IPS DF 19.7 (cell line): ENCODE data around the gene LYRM4.
"Not testable (repeated sequence)": the region's sequence is repeated elsewhere in the genome, so short reads cannot be mapped to it uniquely, and the experiment has no call there.

ENCODE experiments used
- DNase-seq: peaks from one replicate; pipeline ENCODE4 v3.0.0-alpha.2; 2013; ENCODE audit warnings: low read depth, low spot score

The LYRM4 gene

DNA sequence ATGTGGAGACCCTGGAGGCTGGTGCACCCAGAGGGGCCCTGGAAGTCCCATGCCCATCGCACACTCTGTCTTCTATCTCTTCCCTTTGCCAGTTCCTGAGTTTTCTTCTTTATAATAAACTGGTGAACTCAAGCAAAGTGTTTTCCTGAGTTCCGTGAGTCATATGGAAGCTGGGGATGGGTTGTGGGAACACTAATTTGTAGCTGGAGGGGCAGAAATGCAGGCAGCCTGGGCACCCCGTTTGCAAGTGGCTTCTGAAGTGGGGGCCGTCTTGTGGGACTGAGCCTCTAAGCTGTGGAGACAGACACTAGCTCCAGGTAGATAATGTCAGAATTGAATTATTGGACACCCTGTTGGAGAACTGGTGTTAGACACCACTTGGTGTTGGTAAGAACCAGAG lies 178.8 kb downstream of the LYRM4 start:
- no peak for DNase-seq

DNA sequence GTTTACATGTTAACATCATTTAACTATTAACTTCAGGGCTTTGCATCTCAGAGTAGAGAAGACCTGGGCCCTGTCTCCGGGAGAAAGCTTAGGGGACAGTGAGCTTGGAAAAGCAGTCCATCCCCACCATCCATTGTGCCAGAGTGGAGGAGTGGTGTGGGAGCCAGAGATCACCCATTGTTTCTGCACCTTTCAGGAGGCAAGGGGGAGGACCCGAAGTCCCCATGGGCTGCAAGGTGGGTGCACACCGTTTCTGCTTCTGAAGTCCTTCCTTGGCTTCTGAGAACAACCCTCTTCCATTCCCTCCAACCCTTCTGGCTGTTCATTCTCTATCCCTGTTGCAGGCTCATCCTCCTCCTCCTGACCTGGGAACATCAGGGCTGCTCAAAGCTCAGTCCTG lies 179.6 kb downstream of the LYRM4 start:
- no peak for DNase-seq

DNA sequence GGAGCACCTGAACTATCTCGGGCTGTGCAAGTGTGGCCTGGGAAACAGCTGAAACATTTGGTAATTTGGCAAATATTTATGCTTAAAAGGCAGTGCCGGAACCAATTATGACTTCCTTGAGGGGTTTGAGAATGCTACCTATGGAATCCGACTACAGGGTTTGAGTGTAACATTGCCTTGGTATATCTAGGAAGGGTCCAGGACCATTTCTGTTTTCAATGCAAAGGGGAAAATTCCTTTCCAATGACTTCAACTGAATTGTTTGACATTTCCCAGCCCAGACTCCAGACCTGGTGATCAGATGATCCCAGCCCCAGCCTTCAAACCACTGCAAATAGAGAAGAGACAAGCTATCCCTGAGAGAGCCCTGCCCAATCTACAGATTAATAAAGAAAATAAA lies 180.2 kb downstream of the LYRM4 start:
- no peak for DNase-seq

GRCh38 chr6:5079692-5080091 lies 181.1 kb downstream of the LYRM4 start:
- no peak for DNase-seq

DNA sequence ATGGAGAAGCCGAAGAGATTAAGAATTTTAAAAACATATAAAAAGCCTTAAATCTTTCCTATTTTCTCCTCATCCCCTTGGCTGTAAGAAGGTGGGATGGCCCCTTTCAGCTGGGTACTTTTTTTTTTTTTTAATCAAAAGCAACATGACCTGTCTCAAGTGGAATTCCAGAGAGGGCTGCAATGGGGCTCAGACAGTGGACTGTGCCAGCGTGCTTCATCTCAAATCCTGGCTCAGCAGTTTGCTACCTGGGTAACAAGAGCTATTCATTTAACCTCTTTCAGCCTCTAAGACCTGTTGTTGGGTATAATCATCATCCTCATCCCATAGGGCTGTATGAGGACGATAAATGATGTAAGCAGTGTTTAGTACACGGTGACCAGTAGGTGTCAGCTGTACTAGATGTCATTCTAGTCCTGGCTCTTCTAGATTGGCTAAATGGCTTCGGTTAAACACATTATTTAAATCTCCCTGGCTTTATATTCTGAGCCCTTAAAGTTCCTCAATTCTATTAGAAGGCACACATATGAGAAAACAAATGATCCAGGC lies 182.6 kb downstream of the LYRM4 start:
- no peak for DNase-seq

DNA sequence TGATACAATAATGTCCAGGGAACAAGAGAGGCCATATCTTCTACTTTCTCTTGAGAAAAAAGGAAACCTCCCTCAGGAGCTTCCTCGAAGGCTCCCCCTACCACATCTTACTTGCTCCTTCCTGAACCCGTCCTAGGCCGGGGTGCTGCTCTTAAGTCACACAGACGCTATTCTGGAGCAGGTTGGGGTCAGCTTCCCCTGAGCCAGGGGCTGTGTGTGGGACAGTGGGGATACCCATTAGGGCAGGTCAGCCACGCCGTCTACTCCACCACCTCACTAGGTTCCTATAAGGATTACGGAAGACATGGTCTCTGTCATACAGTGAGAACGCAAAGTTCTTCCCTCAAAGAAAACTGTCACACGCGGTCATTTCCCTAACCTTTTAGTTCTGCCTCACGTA lies 183.8 kb downstream of the LYRM4 start:
- DNase-seq = no peak

GRCh38 chr6:5073992-5074391 lies 186.8 kb downstream of the LYRM4 start:
- no peak for DNase-seq

GRCh38 chr6:5072440-5072839 lies 188.3 kb downstream of the LYRM4 start:
- DNase-seq = no peak

GRCh38 chr6:5071216-5071615 lies 189.5 kb downstream of the LYRM4 start:
- no peak for DNase-seq

DNA sequence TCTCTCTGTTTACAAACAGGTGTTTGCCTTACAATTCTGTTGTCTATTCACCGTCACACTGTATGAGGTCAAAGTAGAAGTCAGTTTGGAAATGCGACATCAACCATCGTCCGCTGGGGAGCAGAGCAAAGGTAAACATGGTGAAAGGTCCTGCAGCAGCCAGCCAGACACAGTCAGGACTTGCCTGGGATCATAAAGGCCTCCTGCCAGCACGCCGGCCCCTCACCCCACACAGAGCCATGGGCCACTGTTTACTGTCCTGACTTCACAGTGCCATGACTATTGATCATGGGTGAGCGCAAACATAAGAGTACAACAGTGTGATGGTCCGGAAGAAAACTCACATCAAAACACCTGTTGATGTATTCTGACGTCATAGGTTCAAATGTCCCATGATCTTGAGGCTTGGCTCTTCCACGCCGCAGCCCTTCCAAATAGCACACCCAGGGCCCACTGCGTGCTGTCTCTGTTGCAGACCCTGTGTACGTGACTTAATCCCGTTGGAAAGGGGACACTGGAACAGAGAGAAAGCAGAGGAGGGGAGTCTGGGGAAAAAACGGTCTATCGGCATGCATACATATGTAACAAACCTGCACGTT lies 192.5 kb downstream of the LYRM4 start:
- no peak for DNase-seq

DNA sequence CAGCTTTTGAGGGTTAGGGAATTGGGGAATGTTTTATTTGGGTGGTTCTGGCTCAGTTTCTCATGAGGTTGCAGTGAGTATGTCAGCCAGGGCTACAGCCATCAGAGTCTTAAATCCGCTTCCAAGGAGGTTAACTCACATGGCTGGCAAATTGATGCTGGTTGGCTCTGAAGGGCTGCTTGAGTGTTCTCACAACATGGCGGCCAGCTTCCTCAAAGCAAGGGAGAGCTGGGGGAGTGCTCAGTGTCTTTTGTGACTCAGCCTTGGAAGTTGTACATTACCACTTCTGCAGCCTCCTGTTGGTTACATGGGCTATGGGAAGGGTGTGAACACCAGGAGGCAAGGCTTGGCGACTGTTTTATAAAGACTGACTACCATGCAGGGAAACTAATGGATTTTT lies 193.4 kb downstream of the LYRM4 start:
- DNase-seq = no peak

GRCh38 chr6:5066456-5067093 lies 194.2 kb downstream of the LYRM4 start:
- no peak for DNase-seq

DNA sequence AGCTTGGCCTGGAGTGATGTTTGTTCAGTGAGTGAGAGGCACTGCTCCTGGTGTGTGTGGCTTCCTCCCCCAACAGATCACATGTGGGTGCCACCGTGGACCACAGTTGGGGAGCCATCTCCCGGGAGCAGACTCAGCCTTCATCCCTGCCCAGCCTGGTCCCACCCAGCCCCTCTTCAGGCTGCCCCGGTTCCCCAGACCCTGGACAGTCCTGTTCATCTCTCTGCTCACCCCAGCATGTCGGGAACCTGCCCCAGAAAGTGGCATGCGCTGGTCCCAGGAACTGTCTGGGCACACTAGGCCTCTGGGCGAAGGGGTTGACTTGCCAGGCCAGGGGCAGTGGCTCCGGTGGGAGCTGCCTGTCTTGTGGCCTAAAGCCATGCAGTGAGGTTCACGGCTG lies 197.1 kb downstream of the LYRM4 start:
- no peak for DNase-seq

GRCh38 chr6:5061152-5061551 lies 199.6 kb downstream of the LYRM4 start:
- DNase-seq = no peak

GRCh38 chr6:5060439-5060838 lies 200.3 kb downstream of the LYRM4 start:
- DNase-seq = not testable (repeated sequence)

DNA sequence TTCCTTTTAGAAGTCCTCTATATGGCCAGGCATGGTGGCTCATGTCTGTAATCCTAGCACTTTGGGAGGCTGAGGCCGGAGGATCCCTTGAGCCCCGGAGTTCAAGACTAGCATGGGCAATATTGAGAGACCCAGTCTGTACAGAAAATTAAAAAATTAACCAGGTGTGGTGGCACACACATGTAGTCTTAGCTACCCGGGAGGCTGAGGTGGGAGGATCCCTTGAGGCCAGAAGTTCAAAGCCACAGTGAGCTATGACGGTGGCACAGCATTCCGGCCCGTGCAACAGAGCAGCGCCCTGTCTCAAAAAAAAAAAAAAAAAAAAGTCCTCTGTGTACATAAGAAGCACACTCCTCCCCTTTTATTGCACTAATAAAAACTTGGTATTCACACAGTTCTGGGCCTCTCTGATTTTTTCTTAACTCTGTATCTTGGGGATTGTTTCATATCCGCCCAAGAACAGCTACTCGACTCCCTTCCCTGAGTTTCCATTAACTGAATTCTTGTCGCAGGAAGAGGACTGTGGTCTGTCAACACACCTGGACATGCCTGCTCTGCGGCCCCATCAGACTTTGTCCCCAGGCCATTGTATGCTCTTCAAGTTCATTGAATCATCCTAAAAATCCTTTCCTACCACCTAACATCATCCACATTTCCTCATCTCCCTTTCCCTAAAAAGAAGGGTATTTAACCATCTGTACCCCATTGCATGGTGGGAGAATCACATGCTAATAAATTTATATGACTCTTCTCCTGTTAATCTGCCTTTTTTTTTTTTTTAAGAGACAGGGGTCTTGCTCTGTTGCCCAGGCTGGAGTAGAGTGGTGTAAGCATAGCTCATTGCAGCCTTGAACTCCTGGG lies 201.5 kb downstream of the LYRM4 start:
- DNase-seq = no peak
